ENCODE results near the gene PLA2G1B.

GRCh38 chr12:120366845-120367232 is 39.3 kb upstream of the PLA2G1B start:
- no peak for TF ChIP-seq EZH2 (IDR thresholded peaks at IDR 0.05; ENCODE audit: insufficient read depth, poor library complexity, severe bottlenecking)
- no peak for TF ChIP-seq EZH2phosphoT487 (IDR thresholded peaks at IDR 0.05; ENCODE audit: insufficient read depth, low read depth)

All from GM23248 (cell line).